Measurements from ENCODE around the gene RPA1.
"Not testable (repeated sequence)": the region's sequence is repeated elsewhere in the genome, so short reads cannot be mapped to it uniquely, and the experiment has no call there.

RPA1 gene

DNA sequence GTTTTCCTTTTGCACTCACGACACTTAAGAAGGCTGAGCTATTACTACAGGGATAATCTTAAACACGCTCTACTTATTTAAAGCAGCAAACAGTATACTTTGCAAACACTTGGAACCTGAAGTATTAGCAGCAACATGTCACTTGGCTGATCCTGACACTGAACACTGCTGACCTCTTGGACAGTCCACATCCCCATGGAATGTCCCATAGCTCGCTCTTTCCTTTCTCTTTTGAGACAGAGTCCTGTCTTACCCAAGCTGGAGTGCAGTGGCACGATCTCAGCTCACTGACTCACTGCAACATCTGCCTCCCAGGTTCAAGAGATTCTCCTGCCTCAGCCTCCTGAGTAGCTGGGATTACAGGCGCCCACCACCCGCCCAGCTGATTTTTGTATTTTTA lies 26.5 kb upstream of the RPA1 start:
- Histone ChIP-seq H3K4me2 (ENCODE audit: low read depth, low read length, poor library complexity, severe bottlenecking) (no peak overlapping the region), H3K9me2 (replicated peaks; ENCODE audit: insufficient read depth, low read length) (no peaks in the 10 kb centered on the region), H3K4me3 (ENCODE audit: insufficient read depth, low read length, poor library complexity, severe bottlenecking) (no peak overlapping the region), H3K36me3 (ENCODE audit: low read length) (peaks cover 7% of the 10 kb centered on the region; the same call in 1 of the 2 replicates), H3K9me3 (ENCODE audit: insufficient read depth, low read length) (no peaks in the 10 kb centered on the region), H3F3A (ENCODE audit: insufficient read depth) (peaks cover 3% of the 10 kb centered on the region; the same call in 1 of the 2 replicates), H3K9ac (ENCODE audit: low read length) (no peak overlapping the region), H3K27ac (ENCODE audit: low read depth, low read length) (no peak overlapping the region), H3K27me3 (ENCODE audit: low read length) (no peaks in the 10 kb centered on the region), H4K20me1 (ENCODE audit: low read depth, low read length) (no peaks in the 10 kb centered on the region), H2AFZ (ENCODE audit: low read depth, low read length, severe bottlenecking) (no peak overlapping the region), H3K79me2 (ENCODE audit: insufficient read depth, low read length) (no peaks in the 10 kb centered on the region; the same call in 1 of the 2 replicates)
- TF ChIP-seq, protein P1, sequence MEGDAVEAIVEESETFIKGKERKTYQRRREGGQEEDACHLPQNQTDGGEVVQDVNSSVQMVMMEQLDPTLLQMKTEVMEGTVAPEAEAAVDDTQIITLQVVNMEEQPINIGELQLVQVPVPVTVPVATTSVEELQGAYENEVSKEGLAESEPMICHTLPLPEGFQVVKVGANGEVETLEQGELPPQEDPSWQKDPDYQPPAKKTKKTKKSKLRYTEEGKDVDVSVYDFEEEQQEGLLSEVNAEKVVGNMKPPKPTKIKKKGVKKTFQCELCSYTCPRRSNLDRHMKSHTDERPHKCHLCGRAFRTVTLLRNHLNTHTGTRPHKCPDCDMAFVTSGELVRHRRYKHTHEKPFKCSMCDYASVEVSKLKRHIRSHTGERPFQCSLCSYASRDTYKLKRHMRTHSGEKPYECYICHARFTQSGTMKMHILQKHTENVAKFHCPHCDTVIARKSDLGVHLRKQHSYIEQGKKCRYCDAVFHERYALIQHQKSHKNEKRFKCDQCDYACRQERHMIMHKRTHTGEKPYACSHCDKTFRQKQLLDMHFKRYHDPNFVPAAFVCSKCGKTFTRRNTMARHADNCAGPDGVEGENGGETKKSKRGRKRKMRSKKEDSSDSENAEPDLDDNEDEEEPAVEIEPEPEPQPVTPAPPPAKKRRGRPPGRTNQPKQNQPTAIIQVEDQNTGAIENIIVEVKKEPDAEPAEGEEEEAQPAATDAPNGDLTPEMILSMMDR (IDR thresholded peaks at IDR 0.05; ENCODE audit: insufficient read depth, low read length, poor library complexity, severe bottlenecking), result no peak
- TF ChIP-seq EZH2phosphoT487 (conservative IDR thresholded peaks at IDR 0.05; ENCODE audit: low read length), result no peak

DNA sequence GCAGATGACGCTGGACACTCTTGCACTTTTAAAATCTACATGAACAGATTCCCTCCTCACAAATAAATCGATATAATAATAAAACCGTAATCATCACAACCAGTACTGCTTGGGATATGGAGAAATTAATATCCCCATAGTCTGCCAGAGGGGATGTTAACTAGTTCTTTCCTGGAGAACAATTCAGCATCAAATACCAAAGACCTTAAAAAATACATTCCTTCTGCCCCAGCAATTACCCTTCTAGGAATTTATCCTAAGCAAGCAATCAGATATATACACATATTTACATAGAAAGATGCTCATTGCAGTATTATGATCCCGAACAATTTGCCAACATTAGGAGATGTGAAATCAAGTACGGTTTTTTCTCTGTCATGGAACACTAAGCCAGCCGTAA lies 21.9 kb upstream of the RPA1 start:
- no peaks in the 10 kb centered on the region for H3K27me3 ChIP-seq (ENCODE audit: low read length)
- TF ChIP-seq EZH2phosphoT487 (conservative IDR thresholded peaks at IDR 0.05; ENCODE audit: low read length), result no peak
- TF ChIP-seq, protein P1 (IDR thresholded peaks at IDR 0.05; ENCODE audit: insufficient read depth, low read length, poor library complexity, severe bottlenecking), result no peak
- H3K4me3 ChIP-seq (ENCODE audit: insufficient read depth, low read length, poor library complexity, severe bottlenecking), result no peak overlapping the region
- no peak overlapping the region for H3K27ac ChIP-seq (ENCODE audit: low read depth, low read length)
- H3K9me2 ChIP-seq (replicated peaks; ENCODE audit: insufficient read depth, low read length), result no peaks in the 10 kb centered on the region
- no peaks in the 10 kb centered on the region for H4K20me1 ChIP-seq (ENCODE audit: low read depth, low read length)
- peaks cover 3% of the 10 kb centered on the region; the same call in 1 of the 2 replicates for H3F3A ChIP-seq (ENCODE audit: insufficient read depth)
- H3K9ac ChIP-seq (ENCODE audit: low read length), result no peak overlapping the region
- no peak overlapping the region for H3K4me2 ChIP-seq (ENCODE audit: low read depth, low read length, poor library complexity, severe bottlenecking)
- no peak overlapping the region for H2AFZ ChIP-seq (ENCODE audit: low read depth, low read length, severe bottlenecking)
- H3K36me3 ChIP-seq (ENCODE audit: low read length), result peaks cover 3% of the 10 kb centered on the region; the same call in 1 of the 2 replicates
- H3K9me3 ChIP-seq (ENCODE audit: insufficient read depth, low read length), result no peaks in the 10 kb centered on the region
- peaks cover 20% of the 10 kb centered on the region; the same call in 1 of the 2 replicates for H3K79me2 ChIP-seq (ENCODE audit: insufficient read depth, low read length)

DNA sequence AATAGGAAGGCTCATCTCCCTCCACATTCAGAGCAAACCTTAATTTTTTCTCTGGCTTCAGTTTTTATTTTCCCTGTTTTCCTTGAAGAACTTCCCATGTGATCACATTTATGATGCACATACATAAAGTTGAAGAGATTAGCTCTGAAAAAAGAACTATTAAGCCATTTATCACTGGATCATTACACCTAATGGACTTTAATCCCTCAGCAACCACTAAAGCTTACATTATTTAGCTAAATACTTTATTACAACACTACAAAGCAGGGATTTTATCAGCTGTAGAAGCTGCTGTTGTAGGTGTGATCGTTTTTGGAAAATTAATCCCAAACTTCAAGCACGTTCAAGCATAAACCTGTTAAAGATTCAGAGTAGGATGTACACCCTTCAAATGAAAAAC lies 21.2 kb upstream of the RPA1 start:
- Histone ChIP-seq H3K36me3 (ENCODE audit: low read length) (peaks cover 3% of the 10 kb centered on the region; the same call in 1 of the 2 replicates), H4K20me1 (ENCODE audit: low read depth, low read length) (no peaks in the 10 kb centered on the region), H3K27ac (ENCODE audit: low read depth, low read length) (no peak overlapping the region), H3K27me3 (ENCODE audit: low read length) (no peaks in the 10 kb centered on the region), H3K9me2 (replicated peaks; ENCODE audit: insufficient read depth, low read length) (no peaks in the 10 kb centered on the region), H3K79me2 (ENCODE audit: insufficient read depth, low read length) (peaks cover 20% of the 10 kb centered on the region; the same call in 1 of the 2 replicates), H3K4me3 (ENCODE audit: insufficient read depth, low read length, poor library complexity, severe bottlenecking) (no peak overlapping the region), H3K4me2 (ENCODE audit: low read depth, low read length, poor library complexity, severe bottlenecking) (no peak overlapping the region), H3K9ac (ENCODE audit: low read length) (no peak overlapping the region), H3K9me3 (ENCODE audit: insufficient read depth, low read length) (no peaks in the 10 kb centered on the region), H3F3A (ENCODE audit: insufficient read depth) (peaks cover 3% of the 10 kb centered on the region; the same call in 1 of the 2 replicates), H2AFZ (ENCODE audit: low read depth, low read length, severe bottlenecking) (no peak overlapping the region)
- TF ChIP-seq, protein P1 (IDR thresholded peaks at IDR 0.05; ENCODE audit: insufficient read depth, low read length, poor library complexity, severe bottlenecking), result no peak
- no peak for TF ChIP-seq EZH2phosphoT487 (conservative IDR thresholded peaks at IDR 0.05; ENCODE audit: low read length)

DNA sequence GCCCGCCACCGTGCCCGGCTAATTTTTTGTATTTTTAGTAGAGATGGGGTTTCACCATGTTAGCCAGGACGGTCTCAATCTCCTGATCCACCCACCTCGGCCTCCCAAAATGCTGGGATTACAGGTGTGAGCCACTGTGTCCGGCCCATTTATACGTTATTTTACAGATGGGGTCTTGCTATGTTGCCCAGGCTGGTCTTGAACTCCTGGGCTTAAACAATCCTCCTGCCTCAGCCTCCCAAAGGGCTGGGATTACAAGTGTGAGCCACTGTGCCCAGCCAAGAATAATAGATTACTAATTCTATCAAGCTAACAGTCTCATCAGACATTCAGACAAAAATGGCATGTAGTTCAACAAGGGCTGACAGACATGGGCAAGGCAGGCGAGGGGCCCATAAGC lies 20.0 kb upstream of the RPA1 start:
- H3K4me2 ChIP-seq (ENCODE audit: low read depth, low read length, poor library complexity, severe bottlenecking); H3K9me3 ChIP-seq (ENCODE audit: insufficient read depth, low read length); H3K27me3 ChIP-seq (ENCODE audit: low read length); H2AFZ ChIP-seq (ENCODE audit: low read depth, low read length, severe bottlenecking); H4K20me1 ChIP-seq (ENCODE audit: low read depth, low read length); H3K4me3 ChIP-seq (ENCODE audit: insufficient read depth, low read length, poor library complexity, severe bottlenecking); H3K9me2 ChIP-seq (replicated peaks; ENCODE audit: insufficient read depth, low read length); H3F3A ChIP-seq (ENCODE audit: insufficient read depth); H3K36me3 ChIP-seq (ENCODE audit: low read length); H3K9ac ChIP-seq (ENCODE audit: low read length); H3K27ac ChIP-seq (ENCODE audit: low read depth, low read length): not testable (repeated sequence)
- peaks cover 24% of the 10 kb centered on the region for H3K79me2 ChIP-seq (ENCODE audit: insufficient read depth, low read length)

Data from SU-DHL-6 (cell line).